ENCODE measurements around the gene FOCAD.
"Not testable (repeated sequence)": the region's sequence is repeated elsewhere in the genome, so short reads cannot be mapped to it uniquely, and the experiment has no call there.

DNA sequence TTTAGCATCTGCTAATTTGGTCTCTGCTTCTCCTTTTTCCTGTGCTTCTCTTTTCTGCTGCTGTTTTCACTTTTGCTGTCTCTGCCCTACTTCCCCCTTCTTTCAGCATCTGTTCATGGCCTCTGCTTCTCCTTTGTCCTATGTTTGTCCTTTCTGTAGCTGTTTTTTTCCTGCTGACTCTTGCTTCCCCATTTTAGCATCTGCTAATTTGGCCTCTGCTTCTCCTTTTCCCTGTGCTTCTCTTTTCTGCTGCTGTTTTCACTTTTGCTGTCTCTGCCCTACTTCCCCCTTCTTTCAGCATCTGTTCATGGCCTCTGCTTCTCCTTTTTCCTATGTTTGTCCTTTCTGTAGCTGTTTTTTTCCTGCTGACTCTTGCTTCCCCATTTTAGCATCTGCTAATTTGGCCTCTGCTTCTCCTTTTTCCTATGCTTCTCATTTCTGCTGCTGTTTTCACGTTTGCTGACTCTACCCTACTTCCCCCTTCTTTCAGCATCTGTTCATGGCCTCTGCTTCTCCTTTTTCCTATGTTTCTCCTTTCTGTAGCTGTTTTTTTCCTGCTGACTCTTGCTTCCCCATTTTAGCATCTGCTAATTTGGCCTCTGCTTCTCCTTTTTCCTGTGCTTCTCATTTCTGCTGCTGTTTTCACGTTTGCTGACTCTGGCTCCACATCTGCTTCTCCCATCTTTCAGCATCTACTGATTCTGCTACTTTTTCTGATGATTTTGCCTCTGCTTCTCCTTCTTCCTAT lies 290.3 kb downstream of the FOCAD start:
- not testable (repeated sequence) for TF ChIP-seq CTCF (IDR thresholded peaks at IDR 0.05 in 2 of 3, conservative IDR thresholded peaks at IDR 0.05 in 1 of 3; ENCODE audit: control insufficient read depth in 2 of 3, extremely low read depth in 1 of 3, insufficient read depth in 1 of 3, low read depth in 3 of 3, low read length in 3 of 3); SPI1 (IDR thresholded peaks at IDR 0.05; ENCODE audit: borderline replicate concordance, insufficient read depth, low read depth, low read length); RFX5 (IDR thresholded peaks at IDR 0.05; ENCODE audit: low read depth, low read length); SREBF1 (IDR thresholded peaks at IDR 0.05; ENCODE audit: low read length); TARDBP (IDR thresholded peaks at IDR 0.05; ENCODE audit: borderline replicate concordance); RCOR1 (conservative IDR thresholded peaks at IDR 0.05; ENCODE audit: low read depth, low read length); ZBTB40 (IDR thresholded peaks at IDR 0.05; ENCODE audit: borderline replicate concordance); CHD2 (IDR thresholded peaks at IDR 0.05; ENCODE audit: borderline replicate concordance, low read depth, low read length); ZNF622 (IDR thresholded peaks at IDR 0.05)
- TF ChIP-seq, protein P1, sequence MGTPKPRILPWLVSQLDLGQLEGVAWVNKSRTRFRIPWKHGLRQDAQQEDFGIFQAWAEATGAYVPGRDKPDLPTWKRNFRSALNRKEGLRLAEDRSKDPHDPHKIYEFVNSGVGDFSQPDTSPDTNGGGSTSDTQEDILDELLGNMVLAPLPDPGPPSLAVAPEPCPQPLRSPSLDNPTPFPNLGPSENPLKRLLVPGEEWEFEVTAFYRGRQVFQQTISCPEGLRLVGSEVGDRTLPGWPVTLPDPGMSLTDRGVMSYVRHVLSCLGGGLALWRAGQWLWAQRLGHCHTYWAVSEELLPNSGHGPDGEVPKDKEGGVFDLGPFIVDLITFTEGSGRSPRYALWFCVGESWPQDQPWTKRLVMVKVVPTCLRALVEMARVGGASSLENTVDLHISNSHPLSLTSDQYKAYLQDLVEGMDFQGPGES (IDR thresholded peaks at IDR 0.05), result not testable (repeated sequence)
- TF ChIP-seq, protein P2, sequence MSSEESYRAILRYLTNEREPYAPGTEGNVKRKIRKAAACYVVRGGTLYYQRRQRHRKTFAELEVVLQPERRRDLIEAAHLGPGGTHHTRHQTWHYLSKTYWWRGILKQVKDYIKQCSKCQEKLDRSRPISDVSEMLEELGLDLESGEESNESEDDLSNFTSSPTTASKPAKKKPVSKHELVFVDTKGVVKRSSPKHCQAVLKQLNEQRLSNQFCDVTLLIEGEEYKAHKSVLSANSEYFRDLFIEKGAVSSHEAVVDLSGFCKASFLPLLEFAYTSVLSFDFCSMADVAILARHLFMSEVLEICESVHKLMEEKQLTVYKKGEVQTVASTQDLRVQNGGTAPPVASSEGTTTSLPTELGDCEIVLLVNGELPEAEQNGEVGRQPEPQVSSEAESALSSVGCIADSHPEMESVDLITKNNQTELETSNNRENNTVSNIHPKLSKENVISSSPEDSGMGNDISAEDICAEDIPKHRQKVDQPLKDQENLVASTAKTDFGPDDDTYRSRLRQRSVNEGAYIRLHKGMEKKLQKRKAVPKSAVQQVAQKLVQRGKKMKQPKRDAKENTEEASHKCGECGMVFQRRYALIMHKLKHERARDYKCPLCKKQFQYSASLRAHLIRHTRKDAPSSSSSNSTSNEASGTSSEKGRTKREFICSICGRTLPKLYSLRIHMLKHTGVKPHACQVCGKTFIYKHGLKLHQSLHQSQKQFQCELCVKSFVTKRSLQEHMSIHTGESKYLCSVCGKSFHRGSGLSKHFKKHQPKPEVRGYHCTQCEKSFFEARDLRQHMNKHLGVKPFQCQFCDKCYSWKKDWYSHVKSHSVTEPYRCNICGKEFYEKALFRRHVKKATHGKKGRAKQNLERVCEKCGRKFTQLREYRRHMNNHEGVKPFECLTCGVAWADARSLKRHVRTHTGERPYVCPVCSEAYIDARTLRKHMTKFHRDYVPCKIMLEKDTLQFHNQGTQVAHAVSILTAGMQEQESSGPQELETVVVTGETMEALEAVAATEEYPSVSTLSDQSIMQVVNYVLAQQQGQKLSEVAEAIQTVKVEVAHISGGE (CRISPR knock-in tag; IDR thresholded peaks at IDR 0.05), result not testable (repeated sequence)
- TF ChIP-seq, protein P3, sequence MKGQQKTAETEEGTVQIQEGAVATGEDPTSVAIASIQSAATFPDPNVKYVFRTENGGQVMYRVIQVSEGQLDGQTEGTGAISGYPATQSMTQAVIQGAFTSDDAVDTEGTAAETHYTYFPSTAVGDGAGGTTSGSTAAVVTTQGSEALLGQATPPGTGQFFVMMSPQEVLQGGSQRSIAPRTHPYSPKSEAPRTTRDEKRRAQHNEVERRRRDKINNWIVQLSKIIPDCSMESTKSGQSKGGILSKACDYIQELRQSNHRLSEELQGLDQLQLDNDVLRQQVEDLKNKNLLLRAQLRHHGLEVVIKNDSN (IDR thresholded peaks at IDR 0.05; ENCODE audit: borderline replicate concordance, extremely low read length, insufficient read depth, low read depth, low read length), result not testable (repeated sequence)
